IPS DF 4.7 (cell line): ENCODE measurements around the gene RFTN1.

Experiments
- DNase-seq: peaks from one replicate; pipeline ENCODE4 v3.0.0-alpha.2; 2013; ENCODE audit warnings: low spot score; ENCODE audit errors: extremely low read depth

Gene RFTN1, protein sequence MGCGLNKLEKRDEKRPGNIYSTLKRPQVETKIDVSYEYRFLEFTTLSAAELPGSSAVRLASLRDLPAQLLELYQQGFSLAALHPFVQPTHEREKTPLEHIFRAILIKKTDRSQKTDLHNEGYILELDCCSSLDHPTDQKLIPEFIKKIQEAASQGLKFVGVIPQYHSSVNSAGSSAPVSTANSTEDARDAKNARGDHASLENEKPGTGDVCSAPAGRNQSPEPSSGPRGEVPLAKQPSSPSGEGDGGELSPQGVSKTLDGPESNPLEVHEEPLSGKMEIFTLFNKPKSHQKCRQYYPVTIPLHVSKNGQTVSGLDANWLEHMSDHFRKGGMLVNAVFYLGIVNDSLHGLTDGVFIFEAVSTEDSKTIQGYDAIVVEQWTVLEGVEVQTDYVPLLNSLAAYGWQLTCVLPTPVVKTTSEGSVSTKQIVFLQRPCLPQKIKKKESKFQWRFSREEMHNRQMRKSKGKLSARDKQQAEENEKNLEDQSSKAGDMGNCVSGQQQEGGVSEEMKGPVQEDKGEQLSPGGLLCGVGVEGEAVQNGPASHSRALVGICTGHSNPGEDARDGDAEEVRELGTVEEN

DNA sequence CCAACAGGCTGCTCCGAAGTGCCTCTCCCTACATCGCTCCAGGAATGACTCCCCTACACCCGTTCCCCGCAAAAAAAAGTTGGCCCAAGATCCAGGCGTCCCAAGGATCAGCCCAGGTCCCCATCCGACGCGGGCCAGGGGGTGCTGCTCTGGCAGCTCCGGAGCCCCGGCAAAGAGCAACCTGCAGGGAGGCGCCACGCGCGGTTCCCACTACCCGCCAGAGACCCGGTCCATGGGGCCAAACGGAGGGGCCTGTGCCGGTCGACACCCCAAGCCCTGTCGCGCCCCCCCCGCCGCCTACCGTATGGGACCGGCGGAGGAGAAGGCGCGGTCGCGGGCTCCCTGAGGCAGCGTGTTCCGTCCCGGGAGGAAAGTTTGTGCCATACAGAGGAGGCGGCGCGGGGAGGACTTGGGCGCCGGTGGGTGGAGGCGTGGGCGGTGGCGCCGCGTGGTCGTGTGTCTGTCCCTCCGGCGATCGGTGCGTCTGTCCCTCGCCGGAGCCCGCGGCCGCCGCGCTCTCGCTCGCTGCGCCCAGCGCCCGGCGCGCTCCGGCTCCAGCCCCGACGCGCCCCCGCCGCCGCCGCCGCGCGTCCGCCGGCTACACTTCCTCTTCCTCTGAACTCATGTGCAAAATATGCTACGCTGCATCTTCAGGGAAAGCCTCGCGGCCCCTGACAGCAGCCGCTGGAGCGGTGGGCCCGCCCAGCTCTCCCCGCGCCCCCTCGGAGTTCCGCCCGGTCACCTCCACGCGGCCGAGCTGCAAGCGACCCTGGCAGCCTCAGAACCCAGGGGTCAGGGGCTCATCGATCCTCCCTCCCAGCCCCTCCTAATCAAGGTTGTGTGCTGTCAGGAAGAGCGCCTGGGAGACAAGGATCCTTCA is at the start of gene RFTN1:
Gene RFTN1 (minus strand): TSS at position 559 of the 880 bp plus-strand sequence. CDS start 19,830 bp downstream, outside the sequence.
- DNase-seq: no peak

- no peak for DNase-seq
Observed at GRCh38 chr3:16559653-16560365, 46.3 kb upstream of the RFTN1 start.

- DNase-seq: no peak
Observed at GRCh38 chr3:16554126-16554525, 40.6 kb upstream of the RFTN1 start.

- no peak for DNase-seq
Observed at GRCh38 chr3:16552757-16553156, 39.3 kb upstream of the RFTN1 start.

GRCh38 chr3:16551342-16551976 is 38.0 kb upstream of the RFTN1 start:
- DNase-seq: no peak

DNA sequence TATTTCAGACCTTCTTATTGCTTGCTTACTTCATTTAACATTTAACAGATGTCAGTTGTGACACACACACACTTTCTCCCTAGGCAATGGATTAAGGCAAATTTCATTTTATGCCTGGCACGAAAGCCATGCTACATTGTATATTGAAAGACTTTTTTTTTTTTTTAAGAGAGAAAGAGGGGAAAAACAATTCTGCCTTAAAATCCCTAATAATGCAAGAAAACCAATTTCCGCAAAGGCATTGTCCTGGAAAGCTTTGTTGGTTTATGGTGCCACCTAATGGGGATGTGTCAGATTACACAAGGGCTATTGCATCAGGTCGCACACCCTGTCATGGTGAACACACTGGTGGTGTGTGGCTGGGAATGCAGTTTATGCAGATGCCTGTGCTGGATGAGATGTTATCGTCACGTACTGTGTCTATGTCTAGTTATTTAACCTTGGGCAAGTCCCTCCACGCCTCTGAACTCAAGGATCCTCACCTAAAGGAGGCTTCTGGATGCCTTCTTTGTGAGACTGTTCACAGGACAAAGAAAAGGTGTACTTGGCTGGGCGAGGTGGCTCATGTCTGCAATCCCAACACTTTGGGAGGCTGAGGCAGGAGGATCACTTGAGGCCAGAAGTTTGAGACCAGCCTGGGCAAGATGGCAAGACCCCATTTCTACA is 37.3 kb upstream of the RFTN1 start:
- DNase-seq: peak; percentile 68

DNA sequence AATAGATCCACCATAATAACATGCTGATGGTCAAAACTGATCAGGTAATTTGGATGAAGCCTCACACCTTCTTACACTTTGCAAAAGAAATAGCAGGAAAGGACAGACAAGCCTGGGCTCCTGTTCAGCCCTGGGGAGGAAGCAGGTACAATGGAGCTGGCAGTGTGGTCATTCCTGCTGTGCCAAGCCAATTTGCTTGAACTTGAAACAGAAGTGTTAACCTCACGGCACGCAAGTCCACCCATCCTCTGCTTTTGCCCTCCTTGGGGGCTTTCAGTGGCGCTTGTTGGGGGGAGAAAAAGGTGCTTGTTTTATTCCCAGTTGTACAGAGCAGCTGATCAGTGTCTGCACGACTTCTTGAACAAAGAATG is 36.8 kb upstream of the RFTN1 start:
- DNase-seq: no peak

DNA sequence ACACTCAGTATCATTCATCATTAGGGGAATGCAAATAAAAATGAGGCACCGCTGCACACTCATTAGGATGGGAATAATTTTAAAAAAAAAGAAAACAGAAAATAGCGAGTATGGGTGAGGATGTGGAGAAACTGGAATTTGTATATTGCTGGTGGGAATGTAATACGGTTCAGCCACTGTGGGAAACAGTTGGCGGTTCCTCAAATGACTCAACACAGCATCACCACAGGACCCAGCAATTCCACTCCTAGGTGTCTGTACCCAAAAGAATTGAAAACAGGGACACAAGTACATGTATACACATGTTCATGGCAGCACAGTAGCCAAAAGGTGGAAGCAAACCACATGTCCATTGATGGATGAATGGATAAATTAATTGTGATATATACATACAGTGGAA is 35.2 kb upstream of the RFTN1 start:
- DNase-seq: no peak

- DNase-seq: no peak
Observed at GRCh38 chr3:16547561-16548357, 34.3 kb upstream of the RFTN1 start.

- DNase-seq: no peak
Observed at GRCh38 chr3:16546186-16547010, 32.9 kb upstream of the RFTN1 start.

GRCh38 chr3:16545413-16546185 is 32.1 kb upstream of the RFTN1 start:
- no peak for DNase-seq

GRCh38 chr3:16543242-16543864 is 29.9 kb upstream of the RFTN1 start:
- DNase-seq: no peak

DNA sequence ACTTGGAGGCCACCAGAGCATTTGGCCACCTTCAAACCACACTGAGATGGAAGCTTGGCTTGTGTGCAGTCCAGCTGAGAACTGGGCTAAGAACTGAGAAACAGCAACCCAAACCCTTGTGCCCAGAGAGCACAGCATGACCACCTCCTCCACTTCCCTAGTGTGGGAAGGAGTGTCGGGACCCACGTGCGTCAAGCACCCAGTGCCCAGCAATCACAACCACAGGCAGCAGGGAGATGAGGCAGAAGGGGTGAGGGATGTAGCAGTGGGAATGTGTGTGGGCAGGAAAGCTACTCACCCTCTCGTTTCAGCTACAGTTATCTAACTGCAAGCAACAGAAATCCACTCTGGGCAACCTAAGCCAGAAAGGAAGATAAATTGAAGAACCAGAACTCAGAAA is 25.0 kb upstream of the RFTN1 start:
- DNase-seq: no peak

- DNase-seq: no peak
Observed at GRCh38 chr3:16536996-16537395, 23.5 kb upstream of the RFTN1 start.

- no peak for DNase-seq
Observed at GRCh38 chr3:16536344-16536663, 22.8 kb upstream of the RFTN1 start.

- DNase-seq: no peak
Observed at GRCh38 chr3:16534640-16535262, 21.3 kb upstream of the RFTN1 start.

GRCh38 chr3:16533928-16534574 is 20.6 kb upstream of the RFTN1 start:
- no peak for DNase-seq
